ENCODE results near the gene PRKCH.

The PRKCH gene

DNA sequence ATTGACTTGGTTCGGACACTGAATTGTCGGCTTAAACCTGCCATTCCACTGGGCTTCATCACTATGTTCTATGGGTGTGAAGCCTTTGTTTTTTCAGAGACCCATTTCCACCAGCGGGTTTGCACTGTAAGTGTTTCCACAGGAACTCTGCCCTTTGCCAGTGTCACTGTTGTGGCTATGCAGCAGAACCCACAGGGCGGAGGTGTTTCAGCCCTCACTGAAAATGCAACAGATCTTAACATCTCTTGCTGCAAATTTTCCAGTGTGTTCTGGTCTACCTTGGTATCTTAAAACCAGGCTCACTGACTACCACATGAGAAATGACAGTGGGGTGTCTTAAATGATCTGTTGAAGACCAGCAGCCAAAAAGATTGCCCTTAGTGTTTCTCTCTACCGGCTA lies 21.1 kb downstream of the PRKCH start:
- TF ChIP-seq POLR2A (IDR thresholded peaks at IDR 0.05; ENCODE audit: low read depth, low read length) (no peak), PAX5 (IDR thresholded peaks at IDR 0.05; ENCODE audit: insufficient read depth, low read length, severe bottlenecking) (no peak)
- FAIRE-seq (peak; percentile 93), DNase-seq (ENCODE audit: insufficient read length, low spot score) (no peak)

DNA sequence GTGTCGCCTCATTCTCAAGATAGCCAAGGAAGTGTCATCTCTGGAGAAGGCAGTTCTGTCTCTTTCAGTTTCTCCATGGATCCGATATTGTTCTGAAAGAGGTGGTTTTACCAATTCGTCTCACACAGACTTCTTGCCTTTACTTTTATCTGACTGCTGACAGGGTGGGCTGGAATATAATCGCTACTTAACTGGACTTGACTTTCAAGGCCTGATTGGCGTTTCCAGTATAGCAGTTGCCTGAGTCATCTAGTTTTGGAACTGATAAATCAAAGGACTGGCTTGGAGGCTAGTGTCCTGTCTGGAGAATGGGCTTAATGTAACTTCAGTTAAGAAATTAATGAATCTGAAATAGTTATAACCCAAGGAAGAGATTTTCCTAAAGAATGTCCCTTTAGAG lies 21.6 kb downstream of the PRKCH start:
- TF ChIP-seq POLR2AphosphoS5 (IDR thresholded peaks at IDR 0.05; ENCODE audit: low read depth, low read length) (no peak), POU2F2 (IDR thresholded peaks at IDR 0.05; ENCODE audit: low read depth, low read length) (no peak), POLR2A (IDR thresholded peaks at IDR 0.05; ENCODE audit: low read depth, low read length) (no peak), PAX5 (IDR thresholded peaks at IDR 0.05; ENCODE audit: insufficient read depth, low read length, severe bottlenecking) (no peak), TAF1 (IDR thresholded peaks at IDR 0.05; ENCODE audit: low read depth, low read length) (no peak), SPI1 (IDR thresholded peaks at IDR 0.05; ENCODE audit: low read depth, low read length) (no peak)
- DNase-seq (ENCODE audit: insufficient read length, low spot score) (no peak), FAIRE-seq (no peak)

- FAIRE-seq (no peak), DNase-seq (ENCODE audit: insufficient read length, low spot score) (no peak)
- TF ChIP-seq POLR2AphosphoS5 (IDR thresholded peaks at IDR 0.05; ENCODE audit: low read depth, low read length) = no peak
- no peak for TF ChIP-seq TAF1 (IDR thresholded peaks at IDR 0.05; ENCODE audit: low read depth, low read length)
- TF ChIP-seq SPI1 (IDR thresholded peaks at IDR 0.05; ENCODE audit: low read depth, low read length) = no peak
- no peak for TF ChIP-seq POLR2A (IDR thresholded peaks at IDR 0.05; ENCODE audit: low read depth, low read length)
- TF ChIP-seq POU2F2 (IDR thresholded peaks at IDR 0.05; ENCODE audit: low read depth, low read length) = no peak
- TF ChIP-seq PAX5 (IDR thresholded peaks at IDR 0.05; ENCODE audit: insufficient read depth, low read length, severe bottlenecking) = no peak
These were observed 22.1 kb downstream of the PRKCH start for GRCh38 chr14:61343471-61343870.

- DNase-seq (ENCODE audit: insufficient read length, low spot score) = no peak
- peak; percentile 68 for FAIRE-seq
- TF ChIP-seq POLR2A (IDR thresholded peaks at IDR 0.05; ENCODE audit: low read depth, low read length) = no peak
- TF ChIP-seq POLR2AphosphoS5 (IDR thresholded peaks at IDR 0.05; ENCODE audit: low read depth, low read length) = no peak
- TF ChIP-seq TAF1 (IDR thresholded peaks at IDR 0.05; ENCODE audit: low read depth, low read length) = no peak
- TF ChIP-seq SPI1 (IDR thresholded peaks at IDR 0.05; ENCODE audit: low read depth, low read length) = no peak
- no peak for TF ChIP-seq POU2F2 (IDR thresholded peaks at IDR 0.05; ENCODE audit: low read depth, low read length)
- no peak for TF ChIP-seq PAX5 (IDR thresholded peaks at IDR 0.05; ENCODE audit: insufficient read depth, low read length, severe bottlenecking)
These were observed 22.6 kb downstream of the PRKCH start for GRCh38 chr14:61343991-61344405.

DNA sequence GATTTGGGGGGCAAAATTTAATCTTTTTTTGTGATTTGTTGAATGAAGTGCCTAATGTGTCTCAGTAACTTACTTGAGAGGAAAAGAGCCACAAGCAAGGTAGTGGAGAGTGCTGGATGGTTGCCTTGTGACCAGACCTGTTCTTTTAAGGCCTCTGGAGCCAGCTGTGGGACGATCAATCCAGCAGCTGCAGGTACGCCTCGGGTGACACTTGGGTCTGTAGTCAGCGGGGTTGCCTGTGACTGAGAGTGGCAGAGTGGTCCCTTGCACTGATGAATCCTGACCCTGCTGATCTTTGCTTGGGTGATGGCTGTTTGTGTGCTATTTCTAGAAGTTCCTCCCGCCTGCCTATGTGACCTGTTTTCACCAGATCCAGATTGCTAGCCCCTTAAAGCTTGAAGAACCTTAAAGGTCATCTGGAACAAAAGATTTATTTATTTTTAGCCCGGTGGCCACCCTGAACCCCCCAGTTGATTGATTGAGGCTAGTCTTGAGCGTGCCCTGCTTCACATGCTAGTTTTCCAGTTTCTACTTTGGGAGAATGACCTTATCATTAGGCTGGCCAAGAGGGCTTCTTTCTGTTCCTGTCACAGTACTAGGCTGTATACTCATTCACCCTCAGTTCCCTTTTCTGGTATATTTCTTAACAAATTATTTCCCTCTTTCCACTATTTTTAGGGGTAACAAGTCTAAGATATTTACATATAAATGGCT lies 23.2 kb downstream of the PRKCH start:
- DNase-seq (ENCODE audit: insufficient read length, low spot score) (no peak), FAIRE-seq (peak; percentile 62)
- peak; percentile 81 for TF ChIP-seq SPI1 (IDR thresholded peaks at IDR 0.05; ENCODE audit: low read depth, low read length)
- TF ChIP-seq TAF1 (IDR thresholded peaks at IDR 0.05; ENCODE audit: low read depth, low read length) = no peak

GRCh38 chr14:61345151-61345482 lies 23.7 kb downstream of the PRKCH start:
- TF ChIP-seq POU2F2 (IDR thresholded peaks at IDR 0.05; ENCODE audit: low read depth, low read length) = no peak
- TF ChIP-seq SPI1 (IDR thresholded peaks at IDR 0.05; ENCODE audit: low read depth, low read length) = no peak
- TF ChIP-seq POLR2A (IDR thresholded peaks at IDR 0.05; ENCODE audit: low read depth, low read length) = no peak
- TF ChIP-seq PAX5 (IDR thresholded peaks at IDR 0.05; ENCODE audit: insufficient read depth, low read length, severe bottlenecking) = no peak
- no peak for TF ChIP-seq TAF1 (IDR thresholded peaks at IDR 0.05; ENCODE audit: low read depth, low read length)
- no peak for TF ChIP-seq POLR2AphosphoS5 (IDR thresholded peaks at IDR 0.05; ENCODE audit: low read depth, low read length)
- FAIRE-seq = no peak
- no peak for DNase-seq (ENCODE audit: insufficient read length, low spot score)

DNA sequence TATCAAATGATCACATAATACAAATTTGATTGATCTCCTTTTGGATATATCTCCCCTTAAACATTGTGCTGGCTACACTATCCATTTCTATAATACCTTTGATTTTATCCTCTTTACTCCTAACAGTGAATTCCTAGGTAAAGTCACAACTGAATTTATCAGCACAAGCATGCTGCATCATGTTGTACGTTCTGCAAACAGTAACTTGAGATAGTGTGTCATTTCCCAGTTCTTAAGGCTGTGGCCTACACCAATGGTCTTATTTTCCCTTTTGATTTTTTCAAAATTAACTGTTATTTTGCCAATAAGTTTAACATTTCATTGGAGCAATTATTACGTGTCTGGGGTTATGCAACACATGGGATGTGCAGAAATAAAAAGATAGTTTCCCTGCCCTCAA lies 24.8 kb downstream of the PRKCH start:
- TF ChIP-seq PAX5 (IDR thresholded peaks at IDR 0.05; ENCODE audit: insufficient read depth, low read length, severe bottlenecking) = no peak
- no peak for TF ChIP-seq POLR2AphosphoS5 (IDR thresholded peaks at IDR 0.05; ENCODE audit: low read depth, low read length)
- no peak for TF ChIP-seq TAF1 (IDR thresholded peaks at IDR 0.05; ENCODE audit: low read depth, low read length)
- no peak for TF ChIP-seq POLR2A (IDR thresholded peaks at IDR 0.05; ENCODE audit: low read depth, low read length)
- TF ChIP-seq POU2F2 (IDR thresholded peaks at IDR 0.05; ENCODE audit: low read depth, low read length) = no peak
- no peak for TF ChIP-seq SPI1 (IDR thresholded peaks at IDR 0.05; ENCODE audit: low read depth, low read length)
- peak; percentile 48 for FAIRE-seq
- DNase-seq (ENCODE audit: insufficient read length, low spot score) = no peak

DNA sequence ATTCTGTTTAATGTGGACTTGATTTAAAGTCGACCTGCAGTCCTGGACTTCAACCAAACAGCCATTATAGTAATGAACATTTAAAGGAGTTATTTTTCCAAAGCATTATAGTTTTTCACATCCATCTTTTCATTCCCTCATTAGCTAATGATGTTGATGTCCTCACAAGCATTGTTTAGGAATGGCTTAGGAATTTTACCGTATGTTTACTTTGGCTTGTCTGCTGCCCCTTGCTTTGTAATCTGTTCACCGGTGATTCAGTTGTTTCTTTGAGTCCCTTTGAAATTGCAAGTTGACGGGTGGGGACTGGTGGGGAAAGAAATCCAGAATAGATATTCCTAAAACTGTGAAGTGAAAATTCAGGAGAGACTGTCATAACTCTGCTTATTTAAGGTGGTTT lies 25.4 kb downstream of the PRKCH start:
- DNase-seq (ENCODE audit: insufficient read length, low spot score) = no peak
- FAIRE-seq = no peak
- no peak for TF ChIP-seq POLR2A (IDR thresholded peaks at IDR 0.05; ENCODE audit: low read depth, low read length)
- TF ChIP-seq PAX5 (IDR thresholded peaks at IDR 0.05; ENCODE audit: insufficient read depth, low read length, severe bottlenecking) = no peak
- no peak for TF ChIP-seq POLR2AphosphoS5 (IDR thresholded peaks at IDR 0.05; ENCODE audit: low read depth, low read length)

DNA sequence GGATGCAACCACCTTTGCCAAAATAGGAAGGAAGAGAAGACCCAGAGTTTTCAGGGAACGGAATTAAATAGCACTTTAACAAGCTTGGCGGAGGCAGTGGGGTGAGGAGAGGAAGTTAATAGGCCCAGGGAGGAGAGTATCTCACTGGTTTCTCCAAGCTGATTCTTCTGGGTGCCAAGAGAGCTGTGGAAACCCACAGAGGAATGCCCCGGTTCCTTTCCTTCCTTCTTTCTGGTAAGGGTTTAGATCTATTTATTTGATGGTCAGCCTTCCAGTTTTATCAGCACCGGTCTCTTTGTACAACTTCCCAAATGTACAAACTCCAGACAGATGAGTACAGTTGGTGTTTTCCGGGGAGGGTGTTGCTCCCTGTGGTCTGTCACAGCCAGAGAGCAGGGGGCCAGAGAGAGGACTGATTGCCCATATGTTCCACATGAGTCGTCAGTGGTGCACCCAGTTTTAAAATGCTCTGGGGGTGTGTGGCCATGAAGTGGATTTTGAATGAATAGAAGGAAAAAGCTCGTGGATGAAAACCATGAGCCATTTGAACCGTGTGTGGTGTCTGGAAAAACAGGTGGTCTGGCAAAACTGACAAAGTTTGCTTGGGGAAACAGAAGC lies 26.6 kb downstream of the PRKCH start:
- FAIRE-seq = peak; percentile 62
- TF ChIP-seq PAX5 (IDR thresholded peaks at IDR 0.05; ENCODE audit: insufficient read depth, low read length, severe bottlenecking) (no peak), POLR2AphosphoS5 (IDR thresholded peaks at IDR 0.05; ENCODE audit: low read depth, low read length) (no peak), POLR2A (IDR thresholded peaks at IDR 0.05; ENCODE audit: low read depth, low read length) (no peak), TAF1 (IDR thresholded peaks at IDR 0.05; ENCODE audit: low read depth, low read length) (no peak), POU2F2 (IDR thresholded peaks at IDR 0.05; ENCODE audit: low read depth, low read length) (no peak), SPI1 (IDR thresholded peaks at IDR 0.05; ENCODE audit: low read depth, low read length) (peak; percentile 22; the same call in 1 of the 2 replicates)
- DNase-seq (ENCODE audit: insufficient read length, low spot score) = no peak
